ENCODE data around the gene SYNE1.

- TF ChIP-seq CTCF (IDR thresholded peaks at IDR 0.05; ENCODE audit: low read depth, low read length, missing input control), result no peak
- TF ChIP-seq MAX (IDR thresholded peaks at IDR 0.05), result no peak
- TF ChIP-seq RAD21 (IDR thresholded peaks at IDR 0.05), result no peak
- no peak for TF ChIP-seq TAF1 (conservative IDR thresholded peaks at IDR 0.05)
- no peak for TF ChIP-seq REST (IDR thresholded peaks at IDR 0.05)
- TF ChIP-seq SP1 (IDR thresholded peaks at IDR 0.05), result no peak
- TF ChIP-seq FOXA1 (IDR thresholded peaks at IDR 0.05), result no peak
- no peak for TF ChIP-seq YY1 (IDR thresholded peaks at IDR 0.05)
- no peak for TF ChIP-seq ATF3 (IDR thresholded peaks at IDR 0.05)
- no peak for TF ChIP-seq RXRA (IDR thresholded peaks at IDR 0.05)
- no peak for TF ChIP-seq ZBTB33 (IDR thresholded peaks at IDR 0.05)
- no peak for TF ChIP-seq EGR1 (IDR thresholded peaks at IDR 0.05; ENCODE audit: low read depth in 2 of 2)
These were observed 218.6 kb downstream of the SYNE1 start for GRCh38 chr6:152418551-152418950.
